Nephron (organoid): ENCODE measurements around the gene SLC16A12.

Source experiments
- H3K27ac Mint-ChIP-seq, 3 experiments: 2 replicates each; pipeline ENCODE4 v1.8.0; 2020; ENCODE audit warnings: mixed read lengths in 3 of 3, mild to moderate bottlenecking in 2 of 3, moderate library complexity in 1 of 3
- H3K27me3 Mint-ChIP-seq: 2 replicates; pipeline ENCODE4 v1.8.0; 2021; ENCODE audit warnings: low read depth, mild to moderate bottlenecking, moderate library complexity, mixed read lengths
- H3K36me3 Mint-ChIP-seq: 2 replicates; pipeline ENCODE4 v1.8.0; 2020; ENCODE audit warnings: low read depth, mixed read lengths
- H3K4me1 Mint-ChIP-seq: 2 replicates; pipeline ENCODE4 v1.8.0; 2020; ENCODE audit warnings: mixed read lengths
- H3K4me3 Mint-ChIP-seq, 3 experiments: 2 replicates each; pipeline ENCODE4 v1.8.0; 2020; ENCODE audit warnings: mild to moderate bottlenecking in 3 of 3, mixed read lengths in 3 of 3, moderate library complexity in 2 of 3
- H3K9me3 Mint-ChIP-seq: 2 replicates; pipeline ENCODE4 v1.8.0; 2020; ENCODE audit warnings: mixed read lengths
- TF ChIP-seq, protein P1 (sequence below), 3 experiments: fragments of 200-600 bp; sonication (generic); IDR thresholded peaks; one replicate each; pipeline ENCODE4 v1.5.0; 2021; ENCODE audit warnings: antibody characterized with exemption in 3 of 3; ENCODE audit not compliant: unreplicated experiment in 3 of 3

SLC16A12 gene

DNA sequence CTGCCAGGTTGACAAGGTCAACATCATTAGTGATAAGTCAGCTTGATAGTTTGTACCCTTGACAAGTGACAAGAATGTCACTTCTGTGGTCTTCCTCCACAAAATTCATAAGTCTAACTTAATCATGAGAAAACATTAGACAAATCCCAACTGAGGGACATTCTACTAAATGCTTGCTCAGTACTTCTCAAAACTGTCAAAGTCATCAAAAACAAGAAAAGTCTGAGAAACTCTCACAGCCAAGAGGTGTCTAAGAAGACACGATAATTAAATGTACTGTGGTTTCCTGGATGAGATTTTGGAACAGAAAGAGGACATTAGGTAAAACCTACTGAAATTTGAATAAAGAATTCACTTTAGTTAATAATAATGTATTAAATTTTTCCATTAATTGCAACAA lies 29.8 kb upstream of the SLC16A12 start:
- Mint-ChIP-seq H3K4me3 (no peak overlapping the region), H3K27ac (peak overlapping the region in 1 of 3 experiments; percentile 41), H3K9me3 (no peaks in the 10 kb centered on the region), H3K4me1 (peaks cover 23% of the 10 kb centered on the region), H3K27me3 (no peaks in the 10 kb centered on the region), H3K36me3 (no peaks in the 10 kb centered on the region)
- TF ChIP-seq, protein P1, sequence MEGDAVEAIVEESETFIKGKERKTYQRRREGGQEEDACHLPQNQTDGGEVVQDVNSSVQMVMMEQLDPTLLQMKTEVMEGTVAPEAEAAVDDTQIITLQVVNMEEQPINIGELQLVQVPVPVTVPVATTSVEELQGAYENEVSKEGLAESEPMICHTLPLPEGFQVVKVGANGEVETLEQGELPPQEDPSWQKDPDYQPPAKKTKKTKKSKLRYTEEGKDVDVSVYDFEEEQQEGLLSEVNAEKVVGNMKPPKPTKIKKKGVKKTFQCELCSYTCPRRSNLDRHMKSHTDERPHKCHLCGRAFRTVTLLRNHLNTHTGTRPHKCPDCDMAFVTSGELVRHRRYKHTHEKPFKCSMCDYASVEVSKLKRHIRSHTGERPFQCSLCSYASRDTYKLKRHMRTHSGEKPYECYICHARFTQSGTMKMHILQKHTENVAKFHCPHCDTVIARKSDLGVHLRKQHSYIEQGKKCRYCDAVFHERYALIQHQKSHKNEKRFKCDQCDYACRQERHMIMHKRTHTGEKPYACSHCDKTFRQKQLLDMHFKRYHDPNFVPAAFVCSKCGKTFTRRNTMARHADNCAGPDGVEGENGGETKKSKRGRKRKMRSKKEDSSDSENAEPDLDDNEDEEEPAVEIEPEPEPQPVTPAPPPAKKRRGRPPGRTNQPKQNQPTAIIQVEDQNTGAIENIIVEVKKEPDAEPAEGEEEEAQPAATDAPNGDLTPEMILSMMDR (IDR thresholded peaks at IDR 0.05; ENCODE audit: unreplicated experiment in 3 of 3): no peak

DNA sequence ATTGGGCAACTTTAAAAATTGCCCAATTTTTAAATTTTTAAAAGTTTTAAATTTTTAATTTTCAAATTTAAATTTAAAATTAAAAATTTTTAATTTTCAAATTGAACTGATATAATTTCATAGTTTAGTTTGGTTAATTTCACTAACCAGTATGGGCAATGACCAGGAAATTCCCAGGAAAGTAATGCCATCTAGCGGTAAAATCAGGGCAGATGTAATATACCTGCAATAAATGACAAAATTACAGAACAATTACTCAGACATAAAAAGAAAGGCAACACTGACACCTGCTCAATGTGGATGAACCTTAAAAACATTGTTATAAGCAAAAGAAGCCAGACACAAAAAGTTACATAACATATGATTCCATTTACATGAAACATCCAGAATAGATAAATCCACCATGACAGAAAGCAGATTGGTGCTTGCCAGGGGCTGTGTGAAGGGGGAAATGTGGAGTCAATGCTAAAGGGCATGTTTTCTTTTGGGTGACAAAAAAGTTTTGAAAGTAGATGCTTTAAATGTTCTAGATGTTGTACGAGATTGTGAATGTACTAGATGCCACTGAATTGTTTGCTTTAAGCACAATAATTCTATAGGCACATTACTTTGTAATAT lies 28.6 kb upstream of the SLC16A12 start:
- Mint-ChIP-seq H3K36me3 (no peaks in the 10 kb centered on the region), H3K27me3 (no peaks in the 10 kb centered on the region), H3K27ac (peak overlapping the region in 2 of 3 experiments; percentile 2 to 77), H3K4me3 (no peak overlapping the region), H3K9me3 (no peaks in the 10 kb centered on the region), H3K4me1 (peaks cover 23% of the 10 kb centered on the region)
- TF ChIP-seq, protein P1 (IDR thresholded peaks at IDR 0.05; ENCODE audit: unreplicated experiment in 3 of 3): peak; percentile 70 to 85 (median 73)

DNA sequence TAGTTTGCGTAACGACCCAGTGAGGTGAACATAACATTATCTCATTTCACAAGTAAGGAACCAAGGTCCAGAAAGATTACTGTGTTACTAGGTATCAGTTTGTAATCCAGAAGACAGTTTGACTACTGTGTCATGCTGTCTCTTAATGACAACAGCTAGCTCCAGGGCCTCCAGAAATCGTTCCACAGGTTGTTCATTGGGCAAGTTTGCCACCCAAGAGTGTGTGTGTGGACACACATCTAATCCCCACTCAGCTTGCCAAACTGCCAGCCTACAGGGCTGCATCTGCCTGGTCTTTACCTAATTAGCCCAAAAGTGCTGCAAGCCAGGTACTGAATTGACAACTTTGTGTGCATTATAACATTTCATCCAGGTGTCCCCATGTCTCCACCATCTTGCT lies 27.9 kb upstream of the SLC16A12 start:
- TF ChIP-seq, protein P1 (IDR thresholded peaks at IDR 0.05; ENCODE audit: unreplicated experiment in 3 of 3): no peak
- H3K27ac Mint-ChIP-seq: no peak overlapping the region
- peaks cover 23% of the 10 kb centered on the region for H3K4me1 Mint-ChIP-seq
- no peaks in the 10 kb centered on the region for H3K36me3 Mint-ChIP-seq
- no peaks in the 10 kb centered on the region for H3K9me3 Mint-ChIP-seq
- H3K27me3 Mint-ChIP-seq: no peaks in the 10 kb centered on the region
- H3K4me3 Mint-ChIP-seq: no peak overlapping the region

DNA sequence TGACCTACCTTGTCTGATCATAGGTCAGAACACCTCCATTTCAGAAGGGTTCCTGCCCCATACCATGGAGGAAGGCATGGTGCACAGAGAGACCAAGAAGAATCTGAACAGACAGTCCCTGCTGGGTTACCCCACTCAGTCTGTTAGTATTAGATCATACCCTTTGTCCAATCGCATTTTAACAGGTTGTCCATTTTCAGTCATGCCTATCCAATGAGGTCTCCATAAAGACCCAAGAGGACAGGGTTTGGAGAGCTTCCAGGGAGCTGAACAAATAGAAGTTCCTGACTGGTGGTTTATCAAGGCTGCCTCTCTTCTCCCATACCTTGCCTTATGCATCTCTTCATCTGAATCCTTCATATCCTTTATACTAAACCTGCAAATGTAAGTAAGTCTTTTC lies 21.2 kb upstream of the SLC16A12 start:
- Mint-ChIP-seq H3K9me3 (no peaks in the 10 kb centered on the region), H3K27me3 (no peaks in the 10 kb centered on the region), H3K4me3 (no peak overlapping the region), H3K27ac (no peak overlapping the region), H3K4me1 (no peaks in the 10 kb centered on the region), H3K36me3 (no peaks in the 10 kb centered on the region)
- TF ChIP-seq, protein P1 (IDR thresholded peaks at IDR 0.05; ENCODE audit: unreplicated experiment in 3 of 3): no peak

DNA sequence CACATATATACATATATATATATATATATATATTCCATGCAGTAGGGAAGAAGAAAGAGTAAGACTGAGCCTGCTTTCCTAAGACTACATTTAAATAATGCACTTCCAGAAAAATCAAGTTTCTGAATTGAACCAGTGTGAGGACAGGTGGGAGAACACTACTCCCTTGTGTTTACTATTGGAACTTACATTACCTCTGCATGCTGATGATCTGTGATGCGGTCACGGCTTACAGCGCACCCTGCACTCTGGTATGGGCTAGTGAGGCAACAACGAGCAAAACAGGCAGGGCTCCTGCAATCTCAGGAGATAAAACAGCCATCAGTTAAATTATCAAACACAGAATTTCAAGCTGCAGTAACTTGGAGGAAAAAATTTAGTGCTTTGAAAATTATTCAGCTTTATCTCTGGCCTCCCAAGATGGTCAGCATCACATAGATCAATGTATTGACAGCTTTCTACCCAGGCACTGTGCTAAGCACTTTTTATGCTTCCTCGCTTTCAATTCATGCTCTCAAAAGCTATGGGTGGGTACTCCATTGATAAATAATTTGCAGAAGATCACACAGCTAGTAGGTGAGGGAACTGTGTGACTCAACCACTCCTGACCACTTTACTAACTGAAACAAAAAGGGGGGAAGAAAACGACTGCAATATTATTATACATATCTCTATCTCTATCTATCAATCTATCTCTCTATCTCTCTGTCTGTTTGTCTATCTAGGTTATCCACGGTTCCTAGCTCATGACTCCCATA lies 20.5 kb upstream of the SLC16A12 start:
- H3K9me3 Mint-ChIP-seq: no peaks in the 10 kb centered on the region
- H3K36me3 Mint-ChIP-seq: no peaks in the 10 kb centered on the region
- TF ChIP-seq, protein P1 (IDR thresholded peaks at IDR 0.05; ENCODE audit: unreplicated experiment in 3 of 3): no peak
- no peaks in the 10 kb centered on the region for H3K27me3 Mint-ChIP-seq
- no peaks in the 10 kb centered on the region for H3K4me1 Mint-ChIP-seq
- H3K27ac Mint-ChIP-seq: no peak overlapping the region
- no peak overlapping the region for H3K4me3 Mint-ChIP-seq

DNA sequence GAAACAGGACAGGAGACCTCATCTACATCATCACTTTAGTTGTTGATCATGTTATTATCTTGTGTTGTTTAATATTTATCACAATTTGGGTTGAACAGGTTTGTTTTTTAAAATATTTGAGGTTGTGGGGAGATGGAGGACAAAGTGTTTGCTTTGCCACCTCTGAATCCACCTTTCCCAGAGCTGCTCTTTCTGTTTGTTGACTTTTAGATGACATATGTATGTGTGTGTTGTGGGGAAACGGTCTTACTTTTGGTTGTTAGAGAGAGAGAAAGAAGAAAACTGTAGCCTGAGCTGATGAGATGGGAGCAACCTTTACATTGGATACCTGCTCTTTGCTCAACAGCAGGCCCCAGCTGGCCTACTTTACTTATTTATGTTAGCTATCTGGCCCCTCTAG lies 19.0 kb upstream of the SLC16A12 start:
- Mint-ChIP-seq H3K27ac (no peak overlapping the region), H3K4me3 (no peak overlapping the region), H3K4me1 (no peaks in the 10 kb centered on the region), H3K27me3 (no peaks in the 10 kb centered on the region), H3K36me3 (no peaks in the 10 kb centered on the region), H3K9me3 (no peaks in the 10 kb centered on the region)
- TF ChIP-seq, protein P1 (IDR thresholded peaks at IDR 0.05; ENCODE audit: unreplicated experiment in 3 of 3): no peak
